OCI-LY1 (cell line): ENCODE data around the gene ICAM2.

Experiments used
- EZH2 ChIP-seq: fragments of 200-600 bp; sonication (generic), shearing (Covaris generic); IDR thresholded peaks from 2 replicates; pipeline ENCODE4 v1.8.0; 2017; ENCODE audit warnings: borderline replicate concordance, mixed run types, mild to moderate bottlenecking, antibody characterized with exemption, low read length, moderate library complexity, mixed read lengths
- TF ChIP-seq, protein P1 (sequence below): fragments of 200-600 bp; sonication (generic), shearing (Covaris generic); IDR thresholded peaks from 2 replicates; pipeline ENCODE4 v1.5.1; 2017; ENCODE audit warnings: mild to moderate bottlenecking, antibody characterized with exemption, low read length, moderate library complexity, mixed read lengths

DNA sequence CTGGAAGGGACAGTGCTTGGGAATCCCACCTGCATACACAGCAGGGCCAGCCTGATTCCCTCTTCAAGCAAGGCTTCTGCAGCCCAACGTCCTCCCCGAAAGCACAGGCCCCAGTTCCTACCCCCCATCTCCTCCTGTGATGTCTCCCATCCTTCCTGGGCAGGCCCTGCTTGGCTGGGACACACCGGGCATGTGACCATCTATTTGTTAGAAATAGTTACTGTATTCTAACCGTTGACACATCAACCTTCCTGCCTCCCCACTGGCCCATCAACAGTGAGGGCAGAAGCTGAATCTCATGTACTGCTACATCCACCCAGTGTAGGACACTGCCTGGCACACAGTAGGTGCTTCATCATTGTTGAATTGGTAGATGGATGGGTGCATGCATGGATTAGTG lies 11.6 kb downstream of the ICAM2 start:
- TF ChIP-seq, protein P1, sequence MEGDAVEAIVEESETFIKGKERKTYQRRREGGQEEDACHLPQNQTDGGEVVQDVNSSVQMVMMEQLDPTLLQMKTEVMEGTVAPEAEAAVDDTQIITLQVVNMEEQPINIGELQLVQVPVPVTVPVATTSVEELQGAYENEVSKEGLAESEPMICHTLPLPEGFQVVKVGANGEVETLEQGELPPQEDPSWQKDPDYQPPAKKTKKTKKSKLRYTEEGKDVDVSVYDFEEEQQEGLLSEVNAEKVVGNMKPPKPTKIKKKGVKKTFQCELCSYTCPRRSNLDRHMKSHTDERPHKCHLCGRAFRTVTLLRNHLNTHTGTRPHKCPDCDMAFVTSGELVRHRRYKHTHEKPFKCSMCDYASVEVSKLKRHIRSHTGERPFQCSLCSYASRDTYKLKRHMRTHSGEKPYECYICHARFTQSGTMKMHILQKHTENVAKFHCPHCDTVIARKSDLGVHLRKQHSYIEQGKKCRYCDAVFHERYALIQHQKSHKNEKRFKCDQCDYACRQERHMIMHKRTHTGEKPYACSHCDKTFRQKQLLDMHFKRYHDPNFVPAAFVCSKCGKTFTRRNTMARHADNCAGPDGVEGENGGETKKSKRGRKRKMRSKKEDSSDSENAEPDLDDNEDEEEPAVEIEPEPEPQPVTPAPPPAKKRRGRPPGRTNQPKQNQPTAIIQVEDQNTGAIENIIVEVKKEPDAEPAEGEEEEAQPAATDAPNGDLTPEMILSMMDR = no peak
- no peak for TF ChIP-seq EZH2
